22Rv1 (cell line): ENCODE measurements around the gene GALNS.

Experiments
- ZFX ChIP-seq: fragments of 450-650 bp; IDR thresholded peaks from 2 replicates; pipeline ENCODE4 v1.6.1; 2017; ENCODE audit warnings: antibody characterized with exemption, borderline replicate concordance
- TF ChIP-seq, protein P1 (sequence below): fragments of 450-650 bp; IDR thresholded peaks from 2 replicates; pipeline ENCODE4 v1.5.1; 2017; ENCODE audit warnings: mild to moderate bottlenecking

- TF ChIP-seq, protein P1, sequence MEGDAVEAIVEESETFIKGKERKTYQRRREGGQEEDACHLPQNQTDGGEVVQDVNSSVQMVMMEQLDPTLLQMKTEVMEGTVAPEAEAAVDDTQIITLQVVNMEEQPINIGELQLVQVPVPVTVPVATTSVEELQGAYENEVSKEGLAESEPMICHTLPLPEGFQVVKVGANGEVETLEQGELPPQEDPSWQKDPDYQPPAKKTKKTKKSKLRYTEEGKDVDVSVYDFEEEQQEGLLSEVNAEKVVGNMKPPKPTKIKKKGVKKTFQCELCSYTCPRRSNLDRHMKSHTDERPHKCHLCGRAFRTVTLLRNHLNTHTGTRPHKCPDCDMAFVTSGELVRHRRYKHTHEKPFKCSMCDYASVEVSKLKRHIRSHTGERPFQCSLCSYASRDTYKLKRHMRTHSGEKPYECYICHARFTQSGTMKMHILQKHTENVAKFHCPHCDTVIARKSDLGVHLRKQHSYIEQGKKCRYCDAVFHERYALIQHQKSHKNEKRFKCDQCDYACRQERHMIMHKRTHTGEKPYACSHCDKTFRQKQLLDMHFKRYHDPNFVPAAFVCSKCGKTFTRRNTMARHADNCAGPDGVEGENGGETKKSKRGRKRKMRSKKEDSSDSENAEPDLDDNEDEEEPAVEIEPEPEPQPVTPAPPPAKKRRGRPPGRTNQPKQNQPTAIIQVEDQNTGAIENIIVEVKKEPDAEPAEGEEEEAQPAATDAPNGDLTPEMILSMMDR = no peak
- no peak for TF ChIP-seq ZFX
These were observed 78.1 kb downstream of the GALNS start for GRCh38 chr16:88778541-88779065.
